GF-D8 (cell line): ENCODE data around the gene ASTN2.
A peak's percentile ranks its signal among the peaks of the same experiment; 100 is the strongest.

Source experiments
- DNase-seq: peaks from one replicate; lab custom pipeline; 2025; lab: John Stamatoyannopoulos, UW

Gene ASTN2

GRCh38 chr9:116558818-116559540 is 855.9 kb downstream of the ASTN2 start:
- DNase-seq, result no peak

- DNase-seq, result no peak
These were observed 856.8 kb downstream of the ASTN2 start for GRCh38 chr9:116558035-116558434.

GRCh38 chr9:116555556-116556155 is 859.2 kb downstream of the ASTN2 start:
- no peak for DNase-seq

- no peak for DNase-seq
These were observed 859.7 kb downstream of the ASTN2 start for GRCh38 chr9:116555119-116555518.

GRCh38 chr9:116550696-116551436 is 864.0 kb downstream of the ASTN2 start:
- DNase-seq, result no peak

- DNase-seq, result no peak
These were observed 864.8 kb downstream of the ASTN2 start for GRCh38 chr9:116549786-116550660.

- peak; percentile 9 for DNase-seq
These were observed 865.7 kb downstream of the ASTN2 start for GRCh38 chr9:116549061-116549664.

GRCh38 chr9:116547729-116548426 is 867.0 kb downstream of the ASTN2 start:
- no peak for DNase-seq

GRCh38 chr9:116546711-116547581 is 867.9 kb downstream of the ASTN2 start:
- no peak for DNase-seq

GRCh38 chr9:116544896-116545295 is 870.0 kb downstream of the ASTN2 start:
- DNase-seq, result no peak

- no peak for DNase-seq
These were observed 871.0 kb downstream of the ASTN2 start for GRCh38 chr9:116543731-116544400.

GRCh38 chr9:116541402-116541801 is 873.5 kb downstream of the ASTN2 start:
- DNase-seq, result no peak

- no peak for DNase-seq
These were observed 875.3 kb downstream of the ASTN2 start for GRCh38 chr9:116539549-116539948.

GRCh38 chr9:116525611-116526010 is 889.2 kb downstream of the ASTN2 start:
- DNase-seq, result no peak

GRCh38 chr9:116524778-116525470 is 889.9 kb downstream of the ASTN2 start:
- no peak for DNase-seq

GRCh38 chr9:116520218-116520617 is 894.6 kb downstream of the ASTN2 start:
- no peak for DNase-seq

- no peak for DNase-seq
These were observed 898.4 kb downstream of the ASTN2 start for GRCh38 chr9:116516456-116516855.

GRCh38 chr9:116515541-116515940 is 899.3 kb downstream of the ASTN2 start:
- DNase-seq, result no peak

- no peak for DNase-seq
These were observed 908.2 kb downstream of the ASTN2 start for GRCh38 chr9:116506685-116507084.
